ENCODE data around the gene VAMP1. TPM values are rescaled to one million over a fixed set of nuclear protein-coding genes. Genes with fewer than 3 reads are reported as not detected.
"Not testable (repeated sequence)": the region's sequence is repeated elsewhere in the genome, so short reads cannot be mapped to it uniquely, and the experiment has no call there.

Gene VAMP1, protein sequence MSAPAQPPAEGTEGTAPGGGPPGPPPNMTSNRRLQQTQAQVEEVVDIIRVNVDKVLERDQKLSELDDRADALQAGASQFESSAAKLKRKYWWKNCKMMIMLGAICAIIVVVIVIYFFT
- polyA plus RNA-seq (ENCODE audit: insufficient read depth in 1 of 5, insufficient read length in 5 of 5, low replicate concordance in 1 of 5): 10 to 100 TPM; 16.0 to 23.2 (median 19.1) TPM
- long read RNA-seq, donor 1, partial matches to known transcripts: 0 of 1 reads
- long read RNA-seq, donor 1, other reads (novel, unspliced or antisense): 0 of 1 reads
- long read RNA-seq, donor 2, partial matches to known transcripts: 0 of 1 reads
- long read RNA-seq, donor 2, other reads (novel, unspliced or antisense): 0 of 1 reads
- long read RNA-seq, donor 3, partial matches to known transcripts: 0 of 6 reads
- long read RNA-seq, donor 3, other reads (novel, unspliced or antisense): 0 of 6 reads
- long read RNA-seq, donor 4, partial matches to known transcripts: 21 of 21 reads
- long read RNA-seq, donor 4, other reads (novel, unspliced or antisense): 0 of 21 reads
- long read RNA-seq, donor 5, partial matches to known transcripts: 0 of 2 reads
- long read RNA-seq, donor 5, other reads (novel, unspliced or antisense): 0 of 2 reads
- long read RNA-seq, donor 6, transcript VAMP1-201 (4 exons, 3,449 nt): major isoform, 5 of 8 reads
- long read RNA-seq, donor 6, partial matches to known transcripts: 0 of 8 reads
- long read RNA-seq, donor 6, other reads (novel, unspliced or antisense): 0 of 8 reads
- long read RNA-seq, donor 7, partial matches to known transcripts: 0 of 4 reads
- long read RNA-seq, donor 7, other reads (novel, unspliced or antisense): 0 of 4 reads
- long read RNA-seq, donor 8: 0 reads

DNA sequence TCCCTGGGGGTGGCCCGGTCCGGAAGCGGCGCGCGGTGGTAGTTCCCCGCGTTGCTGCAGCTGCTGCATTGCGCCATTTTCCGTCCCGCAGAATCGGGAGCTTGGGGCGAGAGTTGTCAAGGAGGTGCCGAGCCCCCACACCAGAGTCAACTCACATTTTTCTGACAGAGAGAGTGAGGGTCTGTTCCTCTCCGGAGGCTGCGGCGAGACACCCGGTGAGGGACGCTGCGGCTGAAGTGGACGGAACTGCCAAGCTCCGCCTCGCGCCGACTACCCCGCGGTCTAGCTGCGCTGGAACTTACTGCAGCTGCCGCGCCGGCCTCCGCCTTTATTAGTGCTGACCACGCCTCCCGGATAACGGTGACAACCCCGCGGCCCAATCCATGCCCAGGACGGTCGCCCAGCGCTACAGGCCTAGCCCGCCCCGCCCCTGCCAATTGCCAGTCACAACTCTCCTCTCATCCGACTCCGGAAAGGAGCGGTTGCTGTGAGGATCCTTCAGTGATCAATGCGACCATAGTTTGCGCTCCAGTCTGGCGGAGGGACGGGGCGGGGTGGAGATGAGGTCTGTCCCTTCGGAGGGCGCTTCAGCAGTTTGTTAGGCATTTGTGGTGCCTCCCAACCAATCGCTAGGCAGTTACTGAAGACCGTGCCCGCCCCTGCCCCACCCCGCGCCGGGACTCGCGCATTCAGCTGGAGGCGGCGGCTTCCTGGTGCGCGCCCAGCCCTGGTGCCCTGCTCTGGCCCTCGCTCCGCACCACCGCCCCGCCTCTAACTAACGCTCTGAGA is at the start of gene VAMP1:
TSS of gene VAMP1 (minus strand) at position 303 of the 789 bp plus-strand sequence. CDS start at position 157, 146 bp downstream.
- peak; percentile 97 for DNase-seq

DNA sequence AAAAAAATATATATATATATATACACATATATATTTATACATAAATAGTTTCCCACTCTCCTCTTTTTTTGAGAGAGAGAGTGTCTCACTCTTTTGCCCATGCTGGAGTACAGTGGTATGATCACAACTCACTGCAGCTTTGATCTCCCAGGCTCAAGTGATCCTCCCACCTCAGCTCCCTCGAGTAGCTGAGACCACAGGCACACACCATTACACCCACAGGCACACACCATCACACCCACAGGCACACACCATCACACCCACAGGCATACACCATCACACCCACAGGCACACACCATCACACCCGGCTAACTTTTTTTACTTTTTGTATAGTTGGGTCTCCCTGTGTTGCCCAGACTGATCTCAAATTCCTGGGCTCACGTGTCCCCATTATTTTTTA is 49.7 kb upstream of the VAMP1 start:
- no peak for DNase-seq

DNA sequence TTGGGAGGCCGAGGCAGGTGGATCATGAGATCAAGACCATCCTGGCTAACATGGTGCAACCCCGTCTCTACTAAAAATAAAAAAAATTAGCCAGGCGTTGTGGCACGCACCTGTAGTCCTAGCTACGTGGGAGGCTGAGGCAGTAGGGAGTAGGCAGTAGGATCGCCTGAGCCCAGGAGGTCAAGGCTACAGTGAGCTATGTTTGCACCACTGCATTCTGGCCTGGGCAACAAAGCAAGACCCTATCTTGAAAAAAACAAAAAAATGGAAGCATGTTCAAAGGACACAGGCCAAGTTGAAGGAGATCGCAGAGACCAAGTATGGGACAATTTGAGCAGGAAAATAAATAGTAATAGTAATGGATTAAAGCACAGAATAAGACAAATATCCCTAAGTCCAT is 37.6 kb upstream of the VAMP1 start:
- DNase-seq: no peak

DNA sequence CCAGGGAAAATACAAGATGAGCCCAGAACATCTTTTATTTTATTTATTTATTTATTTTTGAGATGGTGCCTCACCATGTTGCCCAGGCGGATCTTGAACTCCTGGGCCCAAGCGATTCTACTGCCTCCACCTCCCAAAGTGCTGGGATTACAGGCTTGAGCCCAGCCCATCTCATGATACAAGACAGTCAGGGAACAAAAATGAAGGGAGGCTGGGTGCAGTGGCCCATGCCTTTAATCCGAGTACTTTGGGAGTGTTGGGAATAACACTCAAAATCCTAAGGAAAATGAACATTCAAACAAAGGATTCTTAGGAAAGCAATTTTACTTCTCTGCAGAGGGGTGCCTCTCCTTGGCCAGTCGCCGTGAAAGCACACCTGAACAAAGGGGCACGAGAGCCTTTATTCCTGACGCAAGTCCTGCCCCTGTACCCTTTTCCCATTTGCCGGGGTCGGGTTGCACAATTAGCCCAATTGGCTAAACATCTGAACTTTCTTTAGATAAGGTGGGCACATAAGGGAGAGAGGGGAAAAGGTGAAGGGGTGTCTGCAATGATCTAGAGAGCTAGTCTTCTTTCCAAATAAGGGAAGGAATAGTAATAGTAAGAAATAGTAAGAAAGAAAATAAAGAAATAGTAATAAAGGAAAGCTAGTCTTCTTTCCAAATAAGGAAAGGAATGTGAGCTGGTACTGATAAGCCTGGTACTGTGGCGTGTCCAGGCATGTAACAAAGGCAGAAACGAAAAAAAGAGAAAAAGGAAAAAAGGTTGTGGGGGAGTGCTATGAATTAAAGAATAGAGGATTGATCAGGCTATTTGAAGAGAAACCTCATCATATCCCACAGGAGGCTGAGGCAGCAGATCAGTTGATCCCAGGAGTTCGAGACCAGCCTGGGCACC is 36.9 kb upstream of the VAMP1 start:
- DNase-seq: no peak

DNA sequence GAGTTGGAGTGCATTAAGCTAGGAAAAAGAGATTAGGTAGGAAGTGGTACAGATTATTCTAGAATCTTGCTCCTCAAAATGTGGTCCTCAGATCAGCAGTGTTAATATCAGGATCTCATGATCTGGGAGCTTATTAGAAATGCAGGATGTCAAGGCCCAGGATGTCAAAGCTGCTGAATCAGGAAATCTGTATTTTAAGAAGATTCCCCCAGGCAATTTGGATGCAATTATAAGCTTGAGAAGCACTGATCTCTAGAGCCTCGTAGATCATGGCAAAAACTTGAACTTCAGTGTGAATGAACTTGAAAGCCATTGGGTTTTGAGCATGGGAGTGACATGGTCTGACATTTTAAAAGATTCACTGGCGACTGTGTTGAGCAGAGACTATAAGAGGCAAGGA is 30.0 kb upstream of the VAMP1 start:
- no peak for DNase-seq

DNA sequence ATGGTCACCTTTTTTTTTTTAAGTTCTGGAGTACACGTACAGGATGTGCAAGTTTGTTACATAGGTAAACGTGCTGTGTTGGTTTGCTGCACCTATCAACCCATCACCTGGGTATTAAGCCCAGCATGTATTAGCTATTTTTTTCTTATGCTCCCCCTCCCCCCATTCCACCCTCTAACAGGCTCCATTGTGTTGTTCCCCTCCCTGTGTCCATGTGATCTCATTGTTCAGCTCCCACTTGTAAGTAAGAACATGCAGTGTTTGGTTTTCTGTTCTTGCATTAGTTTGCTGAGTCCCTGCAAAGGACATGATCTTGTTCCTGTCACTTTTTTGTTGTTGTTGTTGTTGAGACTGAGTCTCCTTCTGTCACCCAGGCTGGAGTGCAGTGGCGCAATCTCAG is 26.8 kb upstream of the VAMP1 start:
- not testable (repeated sequence) for DNase-seq

DNA sequence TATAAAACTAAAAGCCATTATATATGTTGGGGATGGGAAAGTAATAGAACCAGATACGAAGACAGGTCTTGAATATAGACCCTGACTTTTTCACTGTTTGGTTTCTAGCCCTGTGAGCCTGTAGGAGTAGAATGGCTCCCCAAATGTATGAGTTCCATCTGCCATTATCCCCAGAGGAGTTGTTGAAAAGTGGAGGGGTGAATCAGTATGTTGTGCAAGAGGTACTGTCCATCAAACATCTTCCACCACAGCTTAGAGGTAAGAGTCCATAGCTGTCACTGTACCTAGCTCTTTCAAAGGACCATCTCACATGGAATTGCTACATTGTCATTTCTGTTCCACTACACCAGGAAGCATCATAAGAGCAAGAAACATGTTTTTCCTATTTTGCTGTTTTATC is 24.5 kb upstream of the VAMP1 start:
- DNase-seq: no peak

DNA sequence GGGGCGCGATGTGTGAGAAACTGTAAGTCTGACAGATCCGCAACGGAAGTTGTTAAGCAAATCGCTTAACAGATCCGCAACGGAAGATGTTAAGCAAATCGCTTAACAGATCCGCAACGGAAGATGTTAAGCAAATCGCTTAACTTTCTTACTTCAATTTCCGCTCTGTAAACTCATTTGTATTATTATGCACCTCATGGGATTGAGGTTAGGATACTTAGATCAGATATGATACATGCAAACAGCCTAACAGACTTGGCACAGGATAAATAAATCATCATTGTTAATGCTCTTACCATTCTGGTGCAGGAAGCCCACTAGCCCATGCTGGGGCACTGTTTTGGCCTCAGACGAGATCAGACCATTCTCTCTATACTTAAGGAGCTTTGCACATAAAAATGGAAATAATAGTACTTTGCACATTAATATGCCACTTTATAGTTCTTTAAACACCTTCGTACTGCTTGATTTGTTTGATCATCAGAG is 23.8 kb upstream of the VAMP1 start:
- no peak for DNase-seq

DNA sequence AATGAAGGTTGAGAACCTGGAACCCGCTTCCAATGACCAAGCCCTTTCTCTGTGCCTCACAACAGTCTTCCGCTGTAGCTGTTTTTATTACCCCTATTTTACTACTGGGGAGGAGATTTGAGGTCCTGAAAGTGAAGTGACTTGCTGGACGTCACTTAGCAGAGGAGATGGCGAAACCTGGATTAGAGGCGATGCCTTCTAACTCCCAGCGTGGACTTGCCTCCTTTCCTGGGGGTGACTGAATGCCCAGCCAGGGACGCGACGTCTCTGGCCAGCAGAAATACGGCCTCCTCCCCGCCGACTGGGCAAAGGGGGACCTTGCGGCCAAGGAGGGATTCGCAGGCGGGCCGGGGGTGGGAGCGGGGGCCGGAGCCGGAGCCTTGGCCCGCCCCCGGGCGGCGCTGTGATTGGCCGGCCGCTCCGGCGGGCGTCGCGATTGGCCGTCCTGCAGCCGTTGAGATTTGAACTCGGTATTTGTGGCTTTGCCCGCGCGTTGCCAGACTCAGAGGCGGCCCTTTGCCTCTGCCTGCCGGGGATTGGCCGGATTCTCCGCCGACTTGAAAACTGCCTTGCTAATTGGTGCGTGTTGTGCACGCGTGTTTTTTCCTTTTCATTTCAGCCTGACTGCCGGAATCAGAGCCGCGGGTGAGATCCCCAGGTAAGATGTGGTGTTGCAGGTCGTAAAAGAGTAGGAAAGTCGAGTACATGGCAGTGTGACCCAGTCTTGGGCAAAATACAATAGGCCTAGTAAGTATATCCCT is 23.2 kb upstream of the VAMP1 start, which contains the start of gene NCAPD2:
TSS of gene NCAPD2 (plus strand) at position 606 of the 761 bp plus-strand sequence. CDS start 997 bp downstream, outside the sequence.
- DNase-seq: peak; percentile 91 to 94

DNA sequence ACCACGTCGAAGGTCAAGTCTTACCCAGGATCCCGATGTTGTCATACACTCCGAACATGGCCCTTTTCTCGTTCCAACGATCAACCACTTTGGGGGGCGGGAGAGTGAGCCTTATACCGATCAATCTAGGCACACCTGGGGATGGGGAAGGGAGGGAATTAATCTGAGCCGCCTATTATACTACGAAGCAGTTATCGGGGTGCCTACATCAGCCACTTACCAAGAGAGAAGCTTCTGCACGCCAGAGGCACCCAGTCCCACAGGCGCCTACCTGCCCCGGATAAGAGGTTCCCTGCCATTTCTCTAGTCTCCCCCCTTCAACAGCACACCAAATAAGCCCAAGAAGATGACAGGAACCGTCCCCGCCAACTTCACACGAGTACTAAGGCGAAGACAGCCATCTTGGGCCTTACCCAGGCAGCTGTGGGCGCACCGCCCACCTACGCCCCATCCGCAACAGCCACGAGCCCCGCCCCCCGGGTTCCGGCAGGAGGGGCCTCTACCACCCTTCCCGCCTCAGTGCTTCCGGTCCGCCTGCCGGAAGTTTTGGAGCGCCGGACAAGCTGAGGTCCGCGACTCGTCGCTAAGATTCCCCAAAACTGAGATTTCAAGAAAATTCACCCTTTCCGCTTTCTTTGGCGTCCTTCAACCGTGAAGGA is 22.5 kb upstream of the VAMP1 start, which contains the start of gene MRPL51:
TSS of gene MRPL51 (minus strand) at position 425 of the 659 bp plus-strand sequence. CDS start at position 299, 126 bp downstream.
- peak; percentile 92 to 95 for DNase-seq

DNA sequence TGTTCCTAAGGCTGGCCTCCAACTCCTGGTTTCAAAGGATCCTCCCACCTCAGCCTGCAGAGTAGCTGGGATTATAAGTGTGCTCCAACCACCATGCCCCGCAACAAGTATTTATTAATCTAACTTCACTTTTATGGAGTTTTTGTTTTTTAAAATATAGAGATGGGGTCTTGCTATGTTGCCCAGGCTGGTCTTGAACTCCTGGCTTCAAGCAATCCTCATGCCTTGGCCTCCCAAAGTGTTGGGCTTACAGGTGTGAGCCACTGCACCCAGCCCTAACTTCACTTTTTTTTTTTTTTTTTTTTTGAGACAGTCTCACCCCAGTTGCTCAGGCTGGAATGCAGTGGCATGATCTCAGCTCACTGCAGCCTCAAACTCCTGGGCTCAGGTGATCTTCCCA is 20.2 kb upstream of the VAMP1 start:
- not testable (repeated sequence) for DNase-seq

DNA sequence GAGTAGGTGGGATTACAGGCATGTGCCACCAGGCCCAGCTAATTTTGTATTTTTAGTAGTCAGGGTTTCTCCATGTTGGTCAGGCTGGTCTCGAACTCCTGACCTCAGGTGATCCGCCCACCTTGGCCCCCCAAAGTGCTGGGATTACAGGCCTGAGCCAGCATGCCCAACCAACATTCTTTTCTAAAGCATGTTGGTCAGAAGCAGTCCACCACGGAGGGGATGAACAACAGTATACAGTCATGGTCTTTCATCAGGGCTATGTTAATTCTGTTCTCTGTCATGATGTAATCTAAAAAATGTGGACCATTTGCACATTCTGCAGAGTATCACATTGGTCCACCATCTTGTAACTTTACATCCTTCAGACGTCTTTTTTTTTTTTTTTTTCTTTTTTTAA is 19.0 kb upstream of the VAMP1 start:
- no peak for DNase-seq

DNA sequence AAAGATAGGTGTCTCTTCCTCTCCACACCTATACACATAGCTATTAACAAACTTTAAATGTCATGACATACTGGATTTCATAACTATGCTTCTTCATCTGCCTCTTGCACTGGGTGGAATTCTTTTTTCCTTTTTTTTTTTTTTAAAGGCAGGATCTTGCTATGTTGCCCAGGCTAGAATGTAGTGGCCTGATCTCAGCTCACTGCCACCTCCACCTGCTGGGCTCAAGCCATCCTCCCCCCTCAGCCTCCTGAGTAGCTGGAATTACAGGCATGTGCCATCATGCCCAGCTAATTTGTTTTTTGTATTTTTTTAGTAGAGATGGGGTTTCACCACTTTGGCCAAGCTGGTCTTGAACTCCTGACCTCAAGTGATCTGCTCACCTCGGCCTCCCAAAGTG is 17.8 kb upstream of the VAMP1 start:
- no peak for DNase-seq

DNA sequence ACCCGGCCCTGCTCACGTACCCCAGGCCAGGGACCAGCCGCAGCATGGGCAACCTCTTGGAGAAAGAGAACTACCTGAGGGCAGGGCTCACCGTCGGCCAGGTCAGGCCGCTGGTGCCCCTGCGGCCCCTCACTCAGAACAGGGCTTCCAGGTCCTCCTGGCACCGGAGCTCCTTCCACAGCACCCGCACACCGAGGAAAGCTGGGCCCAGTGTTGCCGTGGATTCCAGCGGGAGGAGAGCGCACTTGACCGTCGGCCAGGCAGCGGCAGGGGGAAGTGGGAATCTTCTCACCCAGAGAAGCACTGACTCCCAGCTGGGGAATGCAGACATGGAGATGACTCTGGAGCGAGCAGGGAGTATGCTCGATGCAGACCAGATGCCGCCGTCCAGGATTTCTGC is 7.9 kb upstream of the VAMP1 start:
- DNase-seq: no peak

DNA sequence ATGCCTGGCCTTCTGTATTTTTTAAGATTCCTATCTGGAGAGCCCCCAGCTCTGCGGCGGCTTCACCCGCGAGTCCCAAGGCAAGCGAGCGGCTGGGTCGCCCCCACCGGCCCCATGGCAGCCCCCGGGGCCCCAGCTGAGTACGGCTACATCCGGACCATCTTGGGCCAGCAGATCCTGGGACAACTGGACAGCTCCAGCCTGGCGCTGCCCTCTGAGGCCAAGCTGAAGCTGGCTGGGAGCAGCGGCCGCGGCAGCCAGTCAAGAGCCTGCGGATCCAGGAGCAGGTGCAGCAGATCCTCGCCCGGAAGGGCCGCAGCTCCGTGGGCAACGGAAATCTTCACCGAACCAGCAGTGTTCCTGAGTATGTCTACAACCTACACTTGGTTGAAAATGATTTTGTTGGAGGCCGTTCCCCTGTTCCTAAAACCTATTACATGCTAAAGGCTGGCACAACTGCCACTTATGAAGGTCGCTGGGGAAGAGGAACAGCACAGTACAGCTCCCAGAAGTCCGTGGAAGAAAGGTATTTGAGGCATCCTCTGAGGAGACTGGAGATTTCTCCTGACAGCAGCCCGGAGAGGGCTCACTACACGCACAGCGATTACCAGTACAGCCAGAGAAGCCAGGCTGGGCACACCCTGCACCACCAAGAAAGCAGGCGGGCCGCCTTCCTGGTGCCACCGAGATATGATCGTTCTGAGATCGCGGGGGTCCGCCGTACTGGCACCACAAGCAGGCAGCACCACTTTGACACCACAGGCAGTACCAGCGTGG is 7.3 kb upstream of the VAMP1 start:
- DNase-seq: not testable (repeated sequence)

DNA sequence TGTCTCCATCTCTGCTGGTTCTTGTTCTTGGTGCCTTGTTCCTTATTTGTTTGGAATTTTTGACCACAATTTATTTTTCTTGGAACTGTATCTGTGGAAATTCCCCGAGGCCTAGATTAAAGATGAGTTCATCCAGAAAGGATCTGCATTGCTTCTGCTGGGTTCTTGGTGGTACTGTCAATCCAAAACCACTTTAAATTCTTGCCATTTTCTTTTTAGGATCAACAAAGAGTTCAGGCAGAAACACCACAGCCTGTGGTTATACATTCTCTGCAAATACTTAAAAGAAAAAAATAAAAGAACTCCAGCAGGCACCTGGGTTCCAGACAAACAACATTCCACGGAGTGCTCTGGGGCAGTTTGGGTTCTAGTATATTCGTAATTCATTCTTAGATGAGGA is 6.0 kb upstream of the VAMP1 start:
- DNase-seq: no peak

DNA sequence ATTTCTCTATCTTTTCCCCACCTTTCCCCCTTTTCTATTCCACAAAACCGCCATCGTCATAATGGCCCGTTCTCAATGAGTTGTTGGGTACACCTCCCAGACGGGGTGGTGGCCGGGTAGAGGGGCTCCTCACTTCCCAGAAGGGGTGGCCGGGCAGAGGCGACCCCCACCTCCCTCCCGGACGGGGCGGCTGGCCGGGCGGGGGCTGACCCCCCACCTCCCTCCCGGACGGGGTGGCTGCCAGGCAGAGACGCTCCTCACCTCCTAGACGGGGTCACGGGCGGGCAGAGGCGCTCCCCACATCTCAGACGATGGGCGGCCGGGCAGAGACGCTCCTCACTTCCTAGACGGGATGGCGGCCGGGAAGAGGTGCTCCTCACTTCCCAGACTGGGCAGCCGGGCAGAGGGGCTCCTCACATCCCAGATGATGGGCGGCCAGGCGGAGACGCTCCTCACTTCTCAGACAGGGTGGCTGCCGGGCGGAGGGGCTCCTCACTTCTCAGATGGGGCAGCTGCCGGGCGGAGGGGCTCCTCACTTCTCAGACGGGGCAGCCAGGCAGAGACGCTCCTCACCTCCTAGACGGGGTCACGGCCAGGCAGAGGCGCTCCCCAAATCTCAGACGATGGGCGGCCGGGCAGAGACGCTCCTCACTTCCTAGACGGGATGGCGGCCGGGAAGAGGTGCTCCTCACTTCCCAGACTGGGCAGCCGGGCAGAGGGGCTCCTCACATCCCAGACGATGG is 4.9 kb upstream of the VAMP1 start:
- not testable (repeated sequence) for DNase-seq

DNA sequence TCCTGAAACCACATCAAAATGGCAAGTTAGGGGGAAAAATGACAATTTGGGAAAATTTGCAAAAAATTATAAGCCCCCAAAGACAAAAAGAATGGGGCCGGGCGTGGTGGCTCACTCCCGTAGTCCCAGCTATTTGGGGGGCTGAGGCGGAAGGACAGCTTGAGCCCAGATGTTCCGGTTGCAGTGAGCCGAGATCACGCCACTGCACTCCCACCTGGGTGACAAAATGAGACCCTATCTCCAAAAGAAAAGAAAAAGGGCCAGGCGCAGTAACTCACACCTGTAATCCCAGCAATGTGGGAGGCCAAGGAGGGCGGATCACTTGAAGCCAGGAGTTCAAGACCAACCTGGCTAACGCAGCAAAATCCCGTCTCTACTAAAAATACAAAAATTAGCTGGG is 2.0 kb upstream of the VAMP1 start:
- DNase-seq: no peak

All from right lung (tissue), 10 donors.